Ecto neural progenitor cell (in vitro differentiated cells): ENCODE measurements around the gene SLC25A47.
"Not testable (repeated sequence)": the region's sequence is repeated elsewhere in the genome, so short reads cannot be mapped to it uniquely, and the experiment has no call there.

ENCODE experiments used
- DNase-seq: peaks from one replicate; pipeline ENCODE4 v3.0.0-alpha.2; 2018; ENCODE audit warnings: low spot score

SLC25A47 gene

DNA sequence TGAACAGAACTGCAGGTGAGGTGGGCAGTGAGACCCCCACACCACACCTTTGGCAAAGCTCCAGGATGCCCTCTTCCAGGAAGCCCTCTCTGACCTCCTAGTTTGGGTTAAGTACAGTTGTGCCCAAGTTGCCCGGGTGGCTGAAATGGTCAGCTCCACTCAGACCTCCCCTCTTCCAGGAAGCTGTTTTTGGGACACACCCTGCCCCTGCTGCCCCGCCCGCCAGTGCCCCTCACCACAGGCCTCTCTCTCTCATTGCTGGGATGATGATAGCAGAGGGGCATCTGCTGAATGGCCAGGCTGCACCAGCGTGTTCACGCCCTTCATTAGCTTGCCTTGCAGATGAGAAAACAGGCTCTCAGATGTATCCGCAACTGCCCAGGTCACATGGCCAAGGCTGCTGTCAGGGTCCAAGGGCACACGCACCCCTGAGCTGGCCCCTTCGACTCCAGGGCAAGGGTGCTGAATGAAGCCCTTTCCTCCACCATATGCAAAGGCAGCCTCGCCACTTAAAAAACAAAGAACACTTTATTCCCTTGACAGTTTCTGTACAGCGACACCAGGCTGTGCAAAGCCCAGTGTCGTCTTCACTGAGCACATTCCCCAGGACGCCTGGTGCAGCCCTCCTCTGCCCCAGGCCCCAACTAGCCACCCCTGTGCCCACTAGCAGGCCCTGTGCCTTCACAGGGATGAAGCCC, 32.4 kb upstream of the SLC25A47 start:
- DNase-seq = no peak

- DNase-seq = no peak
Measured at GRCh38 chr14:100291305-100292075, 31.6 kb upstream of the SLC25A47 start.

DNA sequence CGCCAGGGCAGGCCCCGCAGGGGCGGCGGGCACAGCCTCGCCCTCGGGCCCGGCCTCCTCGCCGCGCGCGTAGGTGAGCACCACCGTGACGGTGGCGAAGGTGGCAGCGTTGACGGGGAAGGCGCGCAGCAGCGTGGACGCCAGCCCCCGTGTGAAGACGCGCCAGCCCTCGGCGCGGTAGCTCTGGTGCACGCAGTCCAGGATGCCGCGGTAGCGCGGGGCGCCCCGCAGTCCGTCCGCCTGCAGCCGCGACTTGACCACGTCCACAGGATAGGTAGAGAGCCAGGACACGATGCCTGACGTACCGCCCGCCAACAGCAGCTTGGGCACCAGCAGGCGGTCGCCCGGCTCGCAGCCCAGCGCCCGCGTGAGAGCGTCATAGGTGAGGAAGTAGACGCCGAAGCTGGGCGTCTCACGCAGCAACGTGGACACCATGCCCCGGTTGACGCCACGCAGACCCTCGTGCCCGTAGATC, 30.8 kb upstream of the SLC25A47 start:
- DNase-seq = no peak

GRCh38 chr14:100292776-100293461, 30.2 kb upstream of the SLC25A47 start:
- DNase-seq = peak; percentile 36

DNA sequence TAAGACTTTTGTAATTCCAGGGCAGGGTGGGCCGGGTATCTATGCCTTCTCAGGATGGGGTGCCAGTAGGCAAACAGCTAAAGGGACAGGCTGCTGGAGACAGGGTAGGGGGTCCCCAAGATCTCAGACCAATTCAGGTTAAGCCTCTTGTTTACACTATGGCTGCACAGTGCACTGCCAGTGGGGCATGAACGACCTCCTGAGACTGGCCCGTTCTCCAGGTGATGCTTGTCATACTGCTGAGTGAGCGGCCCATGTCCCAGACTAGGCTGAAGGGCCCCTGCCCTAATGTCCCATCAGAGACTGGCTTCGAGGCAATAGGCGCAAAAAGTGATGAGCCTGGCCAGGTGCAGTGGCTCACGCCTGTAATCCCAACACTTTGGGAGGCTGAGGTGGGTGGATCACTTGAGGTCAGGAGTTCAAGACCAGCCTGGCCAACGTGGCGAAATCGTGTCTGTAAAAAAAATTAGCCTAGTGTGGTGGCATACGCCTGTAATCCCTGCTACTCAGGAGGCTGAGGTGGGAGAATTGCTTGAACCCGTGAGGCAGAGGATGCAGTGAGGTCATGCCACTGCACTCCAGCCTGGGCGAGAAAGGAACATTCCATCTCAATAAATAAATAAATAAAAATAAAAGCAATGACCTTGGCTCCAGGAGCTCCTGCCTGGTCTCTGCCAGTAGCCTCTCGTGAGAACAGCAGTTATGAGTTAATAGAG, 29.5 kb upstream of the SLC25A47 start:
- DNase-seq = no peak

DNA sequence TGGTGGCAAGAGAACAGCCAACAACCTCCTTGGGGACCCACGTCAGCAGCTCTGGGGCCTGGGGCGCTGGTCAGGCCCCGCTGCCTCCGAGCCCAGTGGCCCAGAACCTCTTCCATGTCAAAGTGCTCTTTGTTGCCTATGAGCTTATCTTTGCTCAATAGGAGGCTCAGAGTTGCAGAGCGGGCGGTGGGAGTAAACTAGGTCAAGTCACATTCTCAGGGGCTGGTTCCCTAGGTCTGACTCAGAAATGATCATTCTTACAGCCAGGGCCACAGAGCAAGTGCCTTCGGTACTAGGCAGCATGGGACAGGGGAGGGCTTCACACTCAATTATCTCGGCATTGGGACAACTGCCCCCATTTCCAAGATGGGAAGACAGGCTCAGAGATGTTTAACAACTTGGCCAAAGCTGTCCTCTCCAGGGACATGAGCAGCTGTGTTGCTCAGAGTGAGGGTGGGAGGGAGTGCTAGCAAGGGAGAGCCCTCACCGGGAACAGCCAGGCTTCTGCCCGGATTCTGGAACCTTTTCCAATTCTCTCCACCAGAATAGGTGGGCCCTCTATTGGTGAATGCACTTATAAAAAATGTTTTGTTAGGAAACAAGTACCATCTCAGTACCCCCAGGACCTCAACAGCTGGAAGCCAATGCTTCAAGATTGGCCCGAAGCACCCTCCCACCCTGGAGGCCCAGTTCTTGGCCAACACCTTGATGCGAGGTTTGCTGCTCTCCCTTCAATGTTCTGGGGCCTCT, 28.8 kb upstream of the SLC25A47 start:
- DNase-seq = no peak

DNA sequence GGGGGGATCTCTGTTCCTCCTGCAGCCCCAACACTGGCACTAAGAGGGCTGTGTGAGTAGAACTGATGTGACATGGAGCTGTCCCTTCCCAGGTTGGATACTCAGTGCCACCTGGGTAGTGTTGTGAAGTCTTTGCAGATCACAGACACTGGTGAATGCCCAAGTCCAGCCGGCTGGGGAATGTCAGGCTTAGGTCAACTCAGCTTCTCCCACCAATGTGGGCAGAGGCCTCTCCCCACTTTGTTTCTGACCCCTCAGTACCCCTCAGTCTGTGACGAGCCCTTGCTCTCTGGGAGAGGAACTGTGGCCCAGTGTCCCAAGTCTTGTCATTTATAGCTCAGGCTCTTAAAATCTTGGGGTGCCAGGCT, 28.2 kb upstream of the SLC25A47 start:
- DNase-seq = no peak

GRCh38 chr14:100295376-100296105, 27.6 kb upstream of the SLC25A47 start:
- no peak for DNase-seq

GRCh38 chr14:100296106-100296651, 27.0 kb upstream of the SLC25A47 start:
- DNase-seq = no peak

DNA sequence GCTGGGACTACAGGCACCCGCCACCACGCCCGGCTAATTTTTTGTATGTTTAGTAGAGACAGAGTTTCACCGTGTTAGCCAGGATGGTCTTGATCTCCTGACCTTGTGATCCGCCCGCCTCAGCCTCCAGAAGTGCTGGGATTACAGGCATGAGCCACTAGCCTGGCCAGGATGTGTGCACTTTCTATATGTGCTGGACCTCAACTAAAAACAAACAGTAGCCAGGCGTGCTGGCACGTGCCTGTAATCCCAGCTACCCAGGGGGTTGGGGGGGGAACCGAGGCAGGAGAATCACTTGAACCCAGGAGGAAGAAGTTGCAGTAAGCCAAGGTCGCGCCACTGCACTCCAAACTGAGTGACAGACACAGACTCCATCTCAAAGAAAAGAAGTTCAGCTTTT, 26.4 kb upstream of the SLC25A47 start:
- DNase-seq = not testable (repeated sequence)

DNA sequence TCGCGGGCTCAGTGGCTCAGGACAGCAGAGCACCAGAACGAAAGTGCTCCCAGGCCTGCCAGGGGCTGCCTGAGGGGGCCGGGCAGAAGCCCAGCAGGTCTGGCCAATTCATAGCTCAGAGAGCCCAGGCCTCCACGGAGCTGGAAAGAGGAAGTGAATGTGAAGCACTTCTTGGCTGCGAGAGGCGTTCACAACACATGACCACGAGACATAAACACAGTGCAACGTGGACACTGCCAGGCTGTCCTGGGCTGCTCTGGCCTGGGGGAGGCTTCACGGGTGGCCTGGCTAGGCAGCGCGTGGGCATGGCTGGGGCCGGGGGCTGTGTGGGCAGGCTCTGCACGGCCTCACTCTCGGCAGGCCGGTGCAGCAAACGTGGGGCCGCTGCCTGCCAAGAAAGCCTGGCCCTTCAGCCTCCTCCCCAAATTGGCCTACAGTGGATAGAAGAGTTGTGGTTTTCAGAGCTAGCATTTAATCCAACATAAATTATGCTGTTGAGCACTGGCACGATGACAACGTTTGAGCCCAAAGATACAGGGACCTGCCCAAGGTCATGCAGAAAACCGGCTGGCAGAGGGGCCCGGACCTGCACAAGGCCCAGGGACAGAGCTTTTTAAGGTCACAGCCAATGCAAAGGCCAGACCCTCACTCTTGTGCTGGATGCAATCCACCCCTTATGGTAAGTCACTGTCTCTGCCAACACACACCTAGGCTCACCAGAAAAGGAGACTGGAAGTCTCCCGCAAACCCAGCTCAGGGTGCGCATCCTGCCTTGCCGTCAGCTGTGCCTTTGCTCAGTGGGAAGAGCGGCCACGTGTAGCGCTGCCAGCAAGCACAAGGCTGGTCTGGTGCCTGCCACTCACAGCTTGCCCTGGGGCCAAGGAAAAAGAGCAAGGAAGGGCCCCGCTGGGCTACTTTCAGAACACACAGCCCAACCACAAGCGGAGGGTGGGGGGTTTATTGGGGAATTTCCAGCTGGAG, 25.5 kb upstream of the SLC25A47 start:
- no peak for DNase-seq

DNA sequence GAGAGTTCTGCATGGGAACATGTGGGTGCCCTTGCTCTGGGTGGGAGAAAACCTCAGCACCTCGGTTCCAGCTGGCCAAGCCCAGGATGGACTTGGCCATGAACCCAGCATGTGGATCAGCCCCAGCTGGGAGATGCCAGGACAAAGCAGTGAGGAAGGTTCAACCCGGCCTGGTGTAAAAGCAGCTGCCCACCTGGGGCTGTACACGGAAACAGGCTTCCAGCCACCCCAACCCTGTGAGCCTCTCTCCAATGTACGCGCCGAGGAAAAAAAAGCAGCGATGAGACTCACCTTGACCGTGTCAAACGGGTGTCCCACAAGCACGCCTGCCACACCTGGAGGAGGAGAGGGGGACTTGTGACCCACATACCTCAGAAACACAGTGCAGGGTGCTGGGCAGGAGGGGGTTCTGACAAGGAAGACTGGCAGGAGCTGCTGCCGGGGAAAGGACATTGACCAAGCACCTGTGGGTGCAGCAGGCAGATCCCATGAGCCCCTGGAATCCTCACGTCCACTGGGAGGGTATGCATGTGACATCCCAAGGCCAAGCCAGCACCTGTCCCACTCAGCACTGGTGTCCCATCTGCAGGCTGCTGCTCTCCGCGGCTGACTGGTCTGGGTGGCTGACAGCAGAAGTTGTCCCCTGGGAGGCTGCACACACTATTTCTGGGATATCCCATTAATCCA, 24.4 kb upstream of the SLC25A47 start:
- DNase-seq = no peak

DNA sequence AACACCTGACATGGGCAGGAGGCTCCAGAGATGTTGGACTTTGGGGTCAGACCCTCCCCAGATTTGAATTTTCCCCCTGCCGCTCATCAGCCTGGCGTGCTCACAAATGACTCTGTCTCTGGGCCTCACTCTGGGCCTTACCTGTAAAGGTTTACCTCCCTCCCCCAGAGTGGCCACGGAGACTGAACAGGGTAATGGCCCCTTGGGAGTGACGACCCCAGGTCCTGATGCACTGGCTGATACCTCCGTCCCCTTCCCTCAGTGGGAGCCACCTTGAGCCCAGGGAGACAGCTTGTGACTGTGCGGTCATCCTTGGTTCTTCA, 23.9 kb upstream of the SLC25A47 start:
- DNase-seq = no peak

DNA sequence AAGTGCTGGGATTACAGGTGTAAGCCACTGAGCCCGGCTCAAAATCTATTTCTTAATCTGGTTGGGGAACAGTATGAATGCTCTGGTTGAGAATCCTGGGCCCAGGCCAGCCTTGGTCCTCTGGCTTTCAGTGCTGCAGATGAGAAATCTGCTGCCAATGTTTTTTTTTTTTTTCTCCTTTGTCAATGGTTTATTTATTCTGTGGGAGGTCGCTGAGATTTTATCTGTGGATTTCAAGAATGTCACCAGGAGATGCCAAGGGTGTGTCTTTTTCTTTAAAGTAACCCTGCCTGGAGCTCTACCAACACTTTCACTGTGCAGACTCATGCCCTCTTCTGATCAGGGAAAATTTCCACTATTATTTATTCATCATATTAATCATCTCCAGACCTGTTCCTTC, 20.5 kb upstream of the SLC25A47 start:
- DNase-seq = no peak

DNA sequence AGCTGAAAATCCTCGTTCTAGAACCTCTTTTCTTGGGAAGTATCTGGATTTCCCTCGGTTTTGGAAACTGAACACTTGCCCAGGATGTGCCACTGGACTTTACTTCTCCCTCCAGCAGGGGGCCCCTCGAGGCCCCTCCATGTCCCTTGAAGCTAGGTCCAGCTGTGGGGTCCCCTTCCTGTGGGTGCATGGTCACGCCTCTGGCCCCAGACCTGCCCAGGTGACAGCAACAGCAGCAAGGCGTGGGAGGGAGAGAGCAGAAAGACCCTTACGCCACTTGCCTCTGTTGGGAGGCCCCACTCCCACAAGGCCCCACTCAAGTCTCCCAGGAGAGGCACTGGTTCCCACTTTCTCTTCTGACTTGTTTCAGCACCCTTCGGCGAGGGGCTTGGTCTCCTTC, 20.0 kb upstream of the SLC25A47 start:
- no peak for DNase-seq

DNA sequence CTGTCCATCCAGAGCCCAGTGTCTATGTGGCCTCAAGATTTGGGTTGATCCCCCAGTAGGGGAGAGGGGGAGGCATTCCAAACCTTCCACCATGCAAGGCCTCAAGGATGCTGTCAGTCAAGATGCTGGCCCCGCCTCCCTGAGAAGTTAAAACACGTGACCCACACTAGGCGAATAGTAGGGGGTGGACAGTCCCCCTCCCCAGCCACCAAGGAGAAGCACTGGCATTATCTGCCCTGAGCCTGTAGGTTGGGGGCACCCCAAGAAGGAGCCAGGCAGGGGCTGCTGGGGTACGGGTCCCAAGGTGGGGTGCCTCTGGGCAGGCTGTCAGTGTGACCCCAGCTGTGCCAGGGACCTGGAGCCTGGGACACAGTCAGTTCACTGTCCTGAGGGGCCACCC, 19.2 kb upstream of the SLC25A47 start:
- DNase-seq = no peak

DNA sequence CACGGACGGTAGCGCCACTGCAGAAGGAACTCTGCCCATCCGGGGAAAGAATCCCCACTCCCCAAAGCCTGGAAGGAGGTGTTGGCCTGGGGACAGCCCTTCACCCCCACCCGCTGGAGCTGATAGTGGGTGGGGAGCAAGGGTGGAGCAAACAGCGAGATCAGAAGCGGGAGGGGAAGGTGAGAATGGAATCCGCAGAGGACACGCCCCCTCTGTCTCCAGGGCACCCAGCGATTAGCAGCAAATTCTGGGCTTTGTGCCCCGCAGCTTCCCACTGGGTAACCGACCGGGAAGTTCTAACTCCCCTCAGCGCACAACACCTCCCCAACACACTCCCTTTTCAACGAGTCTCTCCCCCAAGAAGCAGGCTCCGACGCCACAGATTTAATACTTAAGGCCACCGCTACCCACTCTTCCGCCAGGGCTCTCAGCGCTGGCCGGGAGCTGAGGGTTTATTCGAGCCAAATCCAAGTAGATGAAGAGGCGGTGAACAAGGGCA, 18.3 kb upstream of the SLC25A47 start:
- DNase-seq = peak; percentile 78

DNA sequence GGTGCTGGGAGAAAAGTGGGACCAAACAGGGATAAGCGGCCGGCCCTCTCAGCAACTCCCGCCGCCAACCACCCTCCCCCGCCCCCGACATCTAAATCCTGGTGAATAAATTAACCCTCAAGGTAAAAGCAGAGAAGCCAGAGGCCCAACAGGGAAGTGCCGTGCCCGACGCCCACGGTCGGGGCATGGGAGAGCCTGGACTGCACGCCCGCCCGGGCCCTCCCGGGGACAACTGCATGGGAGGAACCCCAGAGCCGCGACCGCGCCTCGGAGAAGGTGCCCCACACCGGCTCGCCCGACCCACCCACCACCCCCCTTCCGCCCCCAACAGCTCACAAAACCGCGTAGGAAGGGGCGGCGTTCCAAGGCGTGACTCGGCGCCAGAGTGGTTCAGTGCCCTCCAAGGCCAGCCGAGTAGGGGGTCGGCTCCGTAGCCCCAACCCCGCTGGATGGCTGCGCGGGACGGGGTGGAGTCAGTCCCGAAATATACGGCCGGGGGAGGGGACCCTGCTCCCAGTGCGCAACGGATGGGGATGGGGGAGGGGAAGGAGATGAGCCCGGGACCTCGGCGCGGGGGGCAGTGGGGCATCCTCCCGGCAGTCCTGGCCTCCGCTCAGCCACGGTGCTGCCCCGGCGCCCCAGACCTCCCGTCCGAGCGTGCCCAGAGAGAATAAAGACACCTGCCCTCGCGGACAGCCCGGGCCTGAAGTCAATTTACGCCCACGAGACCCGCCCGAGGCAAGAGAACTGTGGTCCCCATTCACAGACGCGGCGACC, 17.6 kb upstream of the SLC25A47 start:
- peak; percentile 69 for DNase-seq
